Measurements from ENCODE around the gene CLK1. TPM values are rescaled to one million over a fixed set of nuclear protein-coding genes. Genes with fewer than 3 reads are reported as not detected.

Gene CLK1
- 56.7 and 60.9 TPM in 2 replicates for total RNA-seq

GRCh38 chr2:200864176-200865034 is at the start of gene CLK1:
TSS of gene CLK1 (minus strand) at chr2:200864658. CDS start at chr2:200861862, 2,796 bp downstream.

GRCh38 chr2:200888704-200889625 is 24.5 kb upstream of the CLK1 start, which contains the start of the genes NIF3L1 and PPIL3:
TSS of gene NIF3L1 (plus strand) at chr2:200889371. CDS start at chr2:200891944, 2,573 bp downstream.
TSS of gene PPIL3 (minus strand) at chr2:200889077. CDS start at chr2:200887615, 1,462 bp downstream.

GRCh38 chr2:200811333-200812121 is 52.9 kb downstream of the CLK1 start, which contains the start of gene BZW1:
TSS of gene BZW1 (plus strand) at chr2:200811910. CDS start at chr2:200813218, 1,308 bp downstream.

Other genes with a start within 250 kb of the CLK1 start
- 350 and 428 TPM in 2 replicates for gene BZW1, start 52.7 kb downstream of the CLK1 start, total RNA-seq
- 50.2 and 63.9 TPM in 2 replicates for gene PPIL3, start 24.4 kb upstream of the CLK1 start, total RNA-seq
- gene NIF3L1, start 24.7 kb upstream of the CLK1 start, total RNA-seq = 17.8 and 19.1 TPM in 2 replicates
- 12.3 and 12.4 TPM in 2 replicates for gene ORC2, start 99.0 kb upstream of the CLK1 start, total RNA-seq
- gene HYCC2, start 207.0 kb upstream of the CLK1 start, total RNA-seq = 6.7 and 7.5 TPM in 2 replicates
- 110 and 118 TPM in 2 replicates for gene NDUFB3, start 207.3 kb upstream of the CLK1 start, total RNA-seq

Measured in smooth muscle cell of bladder (primary cell).